Thyroid gland (tissue), 4 donors: Measurements from ENCODE around the gene SCUBE2.

ENCODE experiments used
- CTCF ChIP-seq, 6 experiments: fragments of 200-600 bp in 3 of 6; fragments of 450-650 bp in 3 of 6; sonication (generic) in 3 of 6; IDR thresholded peaks; one replicate each; pipeline ENCODE4 v1.5.1; 2016 to 2019; ENCODE audit warnings: antibody characterized with exemption in 6 of 6, mild to moderate bottlenecking in 2 of 6, inconsistent platforms in 1 of 6, moderate library complexity in 1 of 6
- POLR2A ChIP-seq, 2 donors: fragments of 450-650 bp; IDR thresholded peaks; one replicate each; pipeline ENCODE4 v1.6.1; 2017; ENCODE audit warnings: antibody characterized with exemption in 2 of 2, mild to moderate bottlenecking in 2 of 2, moderate library complexity in 1 of 2

GRCh38 chr11:9022961-9023680, 68.3 kb downstream of the SCUBE2 start:
- TF ChIP-seq CTCF (IDR thresholded peaks at IDR 0.05): no peak
- no peak for TF ChIP-seq POLR2A (IDR thresholded peaks at IDR 0.05)
